NCI-H345 (cell line): ENCODE data around the gene DDX25.

ENCODE experiments used
- DNase-seq: peaks from one replicate; lab custom pipeline; 2025; lab: John Stamatoyannopoulos, UW

Gene DDX25

GRCh38 chr11:125977333-125977732 lies 73.0 kb downstream of the DDX25 start:
- DNase-seq, result no peak

DNA sequence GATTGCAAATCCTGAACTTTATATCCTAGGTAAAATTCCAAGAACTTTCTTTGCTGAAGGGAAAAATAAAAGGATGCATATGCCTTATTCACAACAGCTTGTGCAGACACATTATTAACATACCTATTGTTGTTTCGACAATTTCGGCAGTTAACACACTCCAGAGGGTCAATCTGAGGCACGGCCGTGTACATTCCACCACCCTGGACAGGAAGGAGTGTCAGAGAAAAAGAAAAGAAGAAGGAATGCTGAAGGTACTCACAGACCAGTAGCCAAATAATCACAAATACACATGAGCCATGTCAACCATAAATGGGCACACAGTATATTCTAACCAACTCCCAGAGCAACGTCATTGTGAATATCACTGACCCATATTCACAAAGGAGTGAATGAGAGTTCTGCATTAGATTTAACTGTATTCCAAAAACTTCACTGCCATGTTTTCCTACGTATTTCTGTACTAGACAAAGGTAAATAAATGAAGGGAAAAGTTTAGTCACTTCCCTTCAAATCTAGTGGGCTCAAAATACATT lies 73.9 kb downstream of the DDX25 start:
- DNase-seq, result no peak
